Type B pancreatic cell (in vitro differentiated cells): ENCODE results near the gene ADAMTS4. TPM values are rescaled to one million over a fixed set of nuclear protein-coding genes. Genes with fewer than 3 reads are reported as not detected.

Experiments
- DNase-seq: peaks from one replicate; pipeline ENCODE4 v3.0.0; 2021; ENCODE audit warnings: mixed read lengths; ENCODE audit not compliant: unreplicated experiment; ENCODE audit errors: extremely low spot score
- H3K27ac Mint-ChIP-seq: 2 replicates; pipeline ENCODE4 v1.8.0; 2021; ENCODE audit warnings: mild to moderate bottlenecking, mixed read lengths
- H3K27me3 Mint-ChIP-seq: 2 replicates; pipeline ENCODE4 v1.8.0; 2021; ENCODE audit warnings: mixed read lengths
- H3K36me3 Mint-ChIP-seq: 2 replicates; pipeline ENCODE4 v1.8.0; 2021; ENCODE audit warnings: mixed read lengths
- H3K4me1 Mint-ChIP-seq: one replicate; pipeline ENCODE4 v1.8.0; 2021; ENCODE audit warnings: mixed read lengths; ENCODE audit not compliant: unreplicated experiment
- H3K4me3 Mint-ChIP-seq: 2 replicates; pipeline ENCODE4 v1.8.0; 2021; ENCODE audit warnings: mild to moderate bottlenecking, mixed read lengths
- H3K9me3 Mint-ChIP-seq: 2 replicates; pipeline ENCODE4 v1.8.0; 2021; ENCODE audit warnings: mixed read lengths
- CTCF ChIP-seq: fragments of 200-600 bp; sonication (generic); conservative IDR thresholded peaks from 2 replicates; pipeline ENCODE4 v1.5.0; 2021; ENCODE audit warnings: antibody characterized with exemption, mild to moderate bottlenecking
- total RNA-seq: library from RNA; stranded (reverse); gene quantifications from 2 replicates; pipeline ENCODE4 v1.2.1, GENCODE V29; 2021; ENCODE audit warnings: low replicate concordance

ADAMTS4 gene
- total RNA-seq, 1 donor from 2014 or later = 2.5 TPM

- H3K36me3 Mint-ChIP-seq = no peaks in the 10 kb centered on the region
- no peak for TF ChIP-seq CTCF
- no peaks in the 10 kb centered on the region for H3K9me3 Mint-ChIP-seq
- DNase-seq = no peak
- H3K27ac Mint-ChIP-seq = no peak overlapping the region
- H3K4me3 Mint-ChIP-seq = no peak overlapping the region
- H3K27me3 Mint-ChIP-seq = no peaks in the 10 kb centered on the region
- H3K4me1 Mint-ChIP-seq = no peaks in the 10 kb centered on the region
Observed at GRCh38 chr1:161185282-161185682, 13.6 kb downstream of the ADAMTS4 start.

GRCh38 chr1:161182214-161182613, 16.6 kb downstream of the ADAMTS4 start:
- no peak overlapping the region for H3K27ac Mint-ChIP-seq
- peaks cover 9% of the 10 kb centered on the region for H3K4me1 Mint-ChIP-seq
- H3K9me3 Mint-ChIP-seq = no peaks in the 10 kb centered on the region
- H3K4me3 Mint-ChIP-seq = no peak overlapping the region
- peaks cover 1% of the 10 kb centered on the region for H3K36me3 Mint-ChIP-seq
- DNase-seq = no peak
- TF ChIP-seq CTCF = no peak
- H3K27me3 Mint-ChIP-seq = no peaks in the 10 kb centered on the region

- peak; percentile 43 for TF ChIP-seq CTCF
- no peak for DNase-seq
- no peak overlapping the region for H3K4me3 Mint-ChIP-seq
- no peaks in the 10 kb centered on the region for H3K9me3 Mint-ChIP-seq
- peak overlapping the region; percentile 28 for H3K27ac Mint-ChIP-seq
- H3K36me3 Mint-ChIP-seq = peaks cover 3% of the 10 kb centered on the region
- H3K27me3 Mint-ChIP-seq = no peaks in the 10 kb centered on the region
- H3K4me1 Mint-ChIP-seq = peaks cover 21% of the 10 kb centered on the region
Observed at GRCh38 chr1:161180639-161181038, 18.2 kb downstream of the ADAMTS4 start.

- Mint-ChIP-seq H3K4me1 (peaks cover 26% of the 10 kb centered on the region), H3K36me3 (peaks cover 7% of the 10 kb centered on the region), H3K27ac (peak overlapping the region; percentile 94), H3K9me3 (no peaks in the 10 kb centered on the region), H3K4me3 (peak overlapping the region; percentile 75), H3K27me3 (no peaks in the 10 kb centered on the region)
- TF ChIP-seq CTCF = no peak
- DNase-seq = no peak
Observed at GRCh38 chr1:161179698-161180097, 19.2 kb downstream of the ADAMTS4 start.

GRCh38 chr1:161177936-161178244, 21.0 kb downstream of the ADAMTS4 start:
- no peaks in the 10 kb centered on the region for H3K9me3 Mint-ChIP-seq
- peak overlapping the region; percentile 98 for H3K27ac Mint-ChIP-seq
- H3K36me3 Mint-ChIP-seq = peaks cover 18% of the 10 kb centered on the region
- peak; percentile 6 for TF ChIP-seq CTCF
- peaks cover 26% of the 10 kb centered on the region for H3K4me1 Mint-ChIP-seq
- H3K4me3 Mint-ChIP-seq = peak overlapping the region; percentile 100
- no peak for DNase-seq
- H3K27me3 Mint-ChIP-seq = no peaks in the 10 kb centered on the region
